MM.1S (cell line): Measurements from ENCODE around the gene ETV6.

Experiments
- DNase-seq: peaks from one replicate; pipeline ENCODE4 v3.0.0-alpha.2; 2015
- H2AFZ ChIP-seq: fragments of 300-600 bp; sonication (generic); 2 replicates; pipeline ENCODE4 v1.6.0; 2016; ENCODE audit warnings: antibody characterized with exemption, low read length
- H3F3A ChIP-seq: fragments of 300-600 bp; sonication (generic); 2 replicates; pipeline ENCODE4 v1.6.1; 2016; ENCODE audit warnings: mild to moderate bottlenecking, antibody characterized with exemption, low read length, moderate library complexity, mixed read lengths; ENCODE audit not compliant: insufficient read depth
- H3K27ac ChIP-seq: fragments of 300-600 bp; sonication (generic); 2 replicates; pipeline ENCODE4 v1.5.1; 2016; ENCODE audit warnings: mild to moderate bottlenecking, low read length
- H3K27me3 ChIP-seq: fragments of 300-600 bp; sonication (generic); replicated peaks from 2 replicates; pipeline ENCODE4 v1.6.0; 2016; ENCODE audit warnings: low read length; ENCODE audit not compliant: insufficient read depth
- H3K36me3 ChIP-seq: fragments of 300-600 bp; sonication (generic); replicated peaks from 2 replicates; pipeline ENCODE4 v1.6.1; 2016; ENCODE audit warnings: mild to moderate bottlenecking, low read length, mixed read lengths; ENCODE audit not compliant: insufficient read depth
- H3K4me1 ChIP-seq: fragments of 300-600 bp; sonication (generic); 2 replicates; pipeline ENCODE4 v1.6.1; 2016; ENCODE audit warnings: low read length, mixed read lengths
- H3K4me2 ChIP-seq: fragments of 300-600 bp; sonication (generic); 2 replicates; pipeline ENCODE4 v1.6.0; 2016; ENCODE audit warnings: low read depth, low read length
- H3K4me3 ChIP-seq: fragments of 300-600 bp; sonication (generic); 2 replicates; pipeline ENCODE4 v1.5.1; 2016; ENCODE audit warnings: low read length, mixed read lengths
- H3K79me2 ChIP-seq: fragments of 300-600 bp; sonication (generic); 2 replicates; pipeline ENCODE4 v1.6.1; 2016; ENCODE audit warnings: mixed run types, low read length, mixed read lengths
- H3K9ac ChIP-seq: fragments of 300-600 bp; sonication (generic); 2 replicates; pipeline ENCODE4 v1.6.1; 2016; ENCODE audit warnings: low read length, mixed read lengths
- H3K9me2 ChIP-seq: fragments of 300-600 bp; sonication (generic); replicated peaks from 2 replicates; pipeline ENCODE4 v1.6.1; 2016; ENCODE audit warnings: mild to moderate bottlenecking, low read length, mixed read lengths; ENCODE audit not compliant: insufficient read depth
- H3K9me3 ChIP-seq: fragments of 300-600 bp; sonication (generic); replicated peaks from 2 replicates; pipeline ENCODE4 v1.6.1; 2016; ENCODE audit warnings: mild to moderate bottlenecking, low read length, mixed read lengths; ENCODE audit not compliant: insufficient read depth
- H4K20me1 ChIP-seq: fragments of 300-600 bp; sonication (generic); 2 replicates; pipeline ENCODE4 v1.6.1; 2016; ENCODE audit warnings: mild to moderate bottlenecking, low read length, moderate library complexity, mixed read lengths; ENCODE audit not compliant: insufficient read depth
- EZH2 ChIP-seq: fragments of 300-600 bp; sonication (generic); optimal IDR thresholded peaks from 2 replicates; pipeline ENCODE3; 2017; ENCODE audit warnings: low read depth, mild to moderate bottlenecking, antibody characterized with exemption, low read length, mixed read lengths
- EZH2phosphoT487 ChIP-seq: fragments of 300-600 bp; sonication (generic); IDR thresholded peaks from 2 replicates; pipeline ENCODE4 v1.6.1; 2018; ENCODE audit warnings: antibody characterized with exemption, low read length
- TF ChIP-seq, protein P1 (sequence below): fragments of 300-600 bp; sonication (generic); IDR thresholded peaks from 2 replicates; pipeline ENCODE4 v1.5.1; 2016; ENCODE audit warnings: antibody characterized with exemption, low read length, mixed read lengths

ETV6 gene

GRCh38 chr12:11726659-11727058, 77.2 kb downstream of the ETV6 start:
- H3F3A ChIP-seq = peaks cover 12% of the 10 kb centered on the region
- H3K4me2 ChIP-seq = no peak overlapping the region
- no peaks in the 10 kb centered on the region for H4K20me1 ChIP-seq
- peaks cover 39% of the 10 kb centered on the region for H3K79me2 ChIP-seq
- DNase-seq = no peak
- H3K4me1 ChIP-seq = peaks cover 31% of the 10 kb centered on the region
- no peak overlapping the region for H3K9ac ChIP-seq
- TF ChIP-seq EZH2phosphoT487 = no peak
- TF ChIP-seq EZH2 = no peak
- TF ChIP-seq, protein P1, sequence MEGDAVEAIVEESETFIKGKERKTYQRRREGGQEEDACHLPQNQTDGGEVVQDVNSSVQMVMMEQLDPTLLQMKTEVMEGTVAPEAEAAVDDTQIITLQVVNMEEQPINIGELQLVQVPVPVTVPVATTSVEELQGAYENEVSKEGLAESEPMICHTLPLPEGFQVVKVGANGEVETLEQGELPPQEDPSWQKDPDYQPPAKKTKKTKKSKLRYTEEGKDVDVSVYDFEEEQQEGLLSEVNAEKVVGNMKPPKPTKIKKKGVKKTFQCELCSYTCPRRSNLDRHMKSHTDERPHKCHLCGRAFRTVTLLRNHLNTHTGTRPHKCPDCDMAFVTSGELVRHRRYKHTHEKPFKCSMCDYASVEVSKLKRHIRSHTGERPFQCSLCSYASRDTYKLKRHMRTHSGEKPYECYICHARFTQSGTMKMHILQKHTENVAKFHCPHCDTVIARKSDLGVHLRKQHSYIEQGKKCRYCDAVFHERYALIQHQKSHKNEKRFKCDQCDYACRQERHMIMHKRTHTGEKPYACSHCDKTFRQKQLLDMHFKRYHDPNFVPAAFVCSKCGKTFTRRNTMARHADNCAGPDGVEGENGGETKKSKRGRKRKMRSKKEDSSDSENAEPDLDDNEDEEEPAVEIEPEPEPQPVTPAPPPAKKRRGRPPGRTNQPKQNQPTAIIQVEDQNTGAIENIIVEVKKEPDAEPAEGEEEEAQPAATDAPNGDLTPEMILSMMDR = no peak
- H3K36me3 ChIP-seq = no peaks in the 10 kb centered on the region
- H3K9me3 ChIP-seq = no peaks in the 10 kb centered on the region
- no peak overlapping the region for H3K27ac ChIP-seq
- H3K9me2 ChIP-seq = no peaks in the 10 kb centered on the region
- no peak overlapping the region for H3K4me3 ChIP-seq
- no peak overlapping the region for H2AFZ ChIP-seq
- H3K27me3 ChIP-seq = no peaks in the 10 kb centered on the region

DNA sequence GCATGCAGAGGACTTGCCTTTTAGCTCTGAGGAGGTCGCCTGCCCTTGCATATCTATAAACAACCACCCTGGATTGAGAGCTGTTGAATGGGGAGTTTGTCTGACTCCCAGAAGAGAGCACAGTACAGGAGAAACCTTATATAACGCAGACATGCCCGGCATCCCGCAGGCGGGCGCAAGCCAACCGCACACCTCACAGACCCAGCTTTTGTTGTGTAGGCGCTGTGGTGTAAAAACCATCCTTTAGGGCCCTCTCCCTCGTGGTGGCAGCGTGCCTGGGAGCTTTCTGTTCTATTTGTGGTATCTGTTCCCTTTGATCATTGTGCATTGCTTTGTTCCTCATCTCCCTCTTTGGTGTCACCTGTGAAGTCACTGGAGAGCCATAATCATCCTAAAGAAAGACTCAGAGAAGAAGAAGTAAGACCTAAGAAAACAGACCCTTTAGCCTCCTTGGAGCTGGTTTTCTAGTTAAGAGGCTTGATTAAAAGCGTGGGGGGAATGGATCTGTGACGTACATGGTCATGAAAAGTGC, 77.7 kb downstream of the ETV6 start:
- peaks cover 34% of the 10 kb centered on the region for H3K4me1 ChIP-seq
- DNase-seq = no peak
- H3K27me3 ChIP-seq = no peaks in the 10 kb centered on the region
- no peak overlapping the region for H2AFZ ChIP-seq
- peaks cover 39% of the 10 kb centered on the region for H3K79me2 ChIP-seq
- H3K9me3 ChIP-seq = no peaks in the 10 kb centered on the region
- H3K36me3 ChIP-seq = no peaks in the 10 kb centered on the region
- H3K27ac ChIP-seq = no peak overlapping the region
- H3K4me3 ChIP-seq = no peak overlapping the region
- H3F3A ChIP-seq = peaks cover 17% of the 10 kb centered on the region
- no peak overlapping the region for H3K4me2 ChIP-seq
- TF ChIP-seq EZH2 = no peak
- TF ChIP-seq, protein P1 = no peak
- TF ChIP-seq EZH2phosphoT487 = no peak
- H4K20me1 ChIP-seq = no peaks in the 10 kb centered on the region
- no peaks in the 10 kb centered on the region for H3K9me2 ChIP-seq
- H3K9ac ChIP-seq = no peak overlapping the region

- no peaks in the 10 kb centered on the region for H3K9me2 ChIP-seq
- no peak overlapping the region for H3K9ac ChIP-seq
- H3K9me3 ChIP-seq = no peaks in the 10 kb centered on the region
- no peak overlapping the region for H3K4me3 ChIP-seq
- H3K4me1 ChIP-seq = peaks cover 42% of the 10 kb centered on the region
- no peak for DNase-seq
- no peak for TF ChIP-seq EZH2
- TF ChIP-seq, protein P1 = no peak
- TF ChIP-seq EZH2phosphoT487 = no peak
- no peaks in the 10 kb centered on the region for H3K36me3 ChIP-seq
- no peak overlapping the region for H3K27ac ChIP-seq
- peaks cover 38% of the 10 kb centered on the region for H3K79me2 ChIP-seq
- no peaks in the 10 kb centered on the region for H3K27me3 ChIP-seq
- no peak overlapping the region for H2AFZ ChIP-seq
- no peak overlapping the region for H3K4me2 ChIP-seq
- H3F3A ChIP-seq = peaks cover 24% of the 10 kb centered on the region
- no peaks in the 10 kb centered on the region for H4K20me1 ChIP-seq
Measured at GRCh38 chr12:11728154-11728755, 78.8 kb downstream of the ETV6 start.
